Heart left ventricle (tissue), 16 donors: ENCODE data around the gene ZNF804B. TPM values are rescaled to one million over a fixed set of nuclear protein-coding genes. Genes with fewer than 3 reads are reported as not detected.

Experiments
- ATAC-seq, 4 donors: fragments of 200-7000 bp; cut with Tn5 transposase; one replicate each; pipeline ENCODE4 v1.9.1; 2020 to 2022; ENCODE audit warnings: moderate library complexity in 4 of 4, mild to moderate bottlenecking in 3 of 4, moderate number of reproducible peaks in 1 of 4
- DNase-seq, 5 donors: peaks; one replicate each; pipeline ENCODE4 v3.0.0-alpha.2; 2020
- H3K27ac ChIP-seq, 12 donors: fragments of 200-600 bp; sonication (generic) in 4 of 12; one replicate each; pipeline versions ENCODE4 v1.5.0 to v1.8.0; 2016 to 2022; ENCODE audit warnings: mild to moderate bottlenecking in 2 of 12
- H3K27me3 ChIP-seq, 9 donors: fragments of 200-600 bp; sonication (generic) in 2 of 9; one replicate each; pipeline versions ENCODE4 v1.5.1 to v1.8.0; 2016 to 2022; ENCODE audit warnings: mild to moderate bottlenecking in 3 of 9
- H3K36me3 ChIP-seq, 9 donors: fragments of 200-600 bp; sonication (generic) in 2 of 9; one replicate each; pipeline versions ENCODE4 v1.5.0 to v1.8.0; 2018 to 2022; ENCODE audit warnings: mild to moderate bottlenecking in 2 of 9
- H3K4me1 ChIP-seq, 12 donors: fragments of 200-600 bp; sonication (generic) in 4 of 12; one replicate each; pipeline versions ENCODE4 v1.5.0 to v1.8.0; 2016 to 2022; ENCODE audit warnings: mild to moderate bottlenecking in 3 of 12
- H3K4me3 ChIP-seq, 12 donors: fragments of 200-600 bp; sonication (generic) in 4 of 12; one replicate each; pipeline versions ENCODE4 v1.5.0 to v1.8.0; 2017 to 2022; ENCODE audit warnings: mild to moderate bottlenecking in 9 of 12, moderate library complexity in 4 of 12
- H3K9me3 ChIP-seq, 12 donors: fragments of 200-600 bp; sonication (generic) in 4 of 12; one replicate each; pipeline versions ENCODE4 v1.5.0 to v1.8.0; 2016 to 2022; ENCODE audit warnings: mild to moderate bottlenecking in 1 of 12
- POLR2A ChIP-seq, 2 donors: fragments of 450-650 bp; IDR thresholded peaks; one replicate each; pipeline ENCODE4 v1.6.1; 2017; ENCODE audit warnings: antibody characterized with exemption in 2 of 2, mild to moderate bottlenecking in 2 of 2, moderate library complexity in 2 of 2
- WGBS, 4 donors: extraction: QIAGEN DNeasy Blood & Tissue Kit in 2 of 4; methylation state at CpG; one replicate each; pipeline versions ENCODE4 v1.1.5 to v1.1.7; 2013 to 2018; 5-methylcytosine and 5-hydroxymethylcytosine counted together
- intact Hi-C, 10 donors: fragments of 100-400 bp; cut with DNase I; formaldehyde crosslinking; loops; one replicate each; pipeline versions ENCODE4 v1.11.1 to v1.14.2; 2022
- polyA plus RNA-seq, 2 donors: library from polyadenylated mRNA; stranded (reverse); fragments of 200-250 nt; gene quantifications; one replicate each; pipeline ENCODE4 v1.2.3, GENCODE V29; 2013
- total RNA-seq, 9 donors: library from RNA; depleted of rRNA in 2 of 9; stranded (reverse); fragments of >200 nt in 2 of 9; fragmentation: NEBNext Ultra II Directional in 3 of 9; extraction: Animal tissue kit (Norgen Biotek cat#: 25700) in 3 of 9; gene quantifications; one replicate each; pipeline versions ENCODE4 v1.1.0 to v1.2.4, GENCODE V29; 2016 to 2023
- TF ChIP-seq, protein P1 (sequence below), 12 donors: fragments of 200-600 bp; sonication (generic) in 4 of 12; IDR thresholded peaks; one replicate each; pipeline versions ENCODE4 v1.5.0 to v1.8.0; 2018 to 2022; ENCODE audit warnings: antibody characterized with exemption in 12 of 12, mild to moderate bottlenecking in 5 of 12
- donor health status: ischemic (EF 13 %, LVEDD 7.1; RV severe dilation, severe dysfunction).
- donor health status: healthy with polysubstance abuse.
- donor health status: DM: no; HTN: yes; CAD: no.
- donor health status: DM: no; HTN: no; CAD: no.
- donor health status: ischemic (EF 25% LVEDD 6.9; RV normal size, moderate dysfunction).
- donor health status: ischemic (EF 25% LVEDD 5.7; RV mildly dilated, moderate dysfunction).
- donor health status: healthy.
- donor health status: DM: yes; HTN: yes; CAD: no.
- donor health status: ischemic (EF 35%, LVEDD 5.7; RV mildly dilated, moderate dysfunction).
- donor health status: nonischemic (EF 11% LVEDD 7.7; RV severe dilation, severe dysfunction).
- donor health status: DM: yes; HTN: yes; CAD: no.
- donor health status: PGD.
- donor health status: ischemic (EF 29% LVEDD 5.4; RV normal size, mild dysfunction).
- donor health status: nonischemic (EF 23%, LVEDD 6.1; RV moderate dilation, normal function).

ZNF804B gene
- total and polyA plus RNA-seq, 11 donors: not detected

DNA sequence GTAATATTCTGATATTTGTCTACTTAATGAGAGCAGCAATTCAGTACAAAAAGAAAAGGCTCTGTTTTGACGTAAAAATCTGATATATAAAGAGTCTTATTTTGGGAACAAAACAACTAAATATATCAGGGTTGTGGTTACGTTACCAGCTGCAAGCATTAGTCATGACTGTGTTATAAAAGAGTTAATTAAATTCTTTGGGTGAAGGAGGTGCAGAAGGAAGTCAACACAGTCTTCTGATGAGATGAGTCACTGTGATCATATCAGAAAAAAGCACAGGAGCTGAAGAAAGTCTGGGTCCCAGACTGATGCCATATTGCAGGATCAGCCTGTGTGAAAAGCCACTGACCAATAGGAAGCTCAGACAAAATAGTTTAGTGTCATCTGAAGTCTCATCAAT is 270.4 kb downstream of the ZNF804B start:
- H3K4me3 ChIP-seq: no peak overlapping the region
- TF ChIP-seq, protein P1, sequence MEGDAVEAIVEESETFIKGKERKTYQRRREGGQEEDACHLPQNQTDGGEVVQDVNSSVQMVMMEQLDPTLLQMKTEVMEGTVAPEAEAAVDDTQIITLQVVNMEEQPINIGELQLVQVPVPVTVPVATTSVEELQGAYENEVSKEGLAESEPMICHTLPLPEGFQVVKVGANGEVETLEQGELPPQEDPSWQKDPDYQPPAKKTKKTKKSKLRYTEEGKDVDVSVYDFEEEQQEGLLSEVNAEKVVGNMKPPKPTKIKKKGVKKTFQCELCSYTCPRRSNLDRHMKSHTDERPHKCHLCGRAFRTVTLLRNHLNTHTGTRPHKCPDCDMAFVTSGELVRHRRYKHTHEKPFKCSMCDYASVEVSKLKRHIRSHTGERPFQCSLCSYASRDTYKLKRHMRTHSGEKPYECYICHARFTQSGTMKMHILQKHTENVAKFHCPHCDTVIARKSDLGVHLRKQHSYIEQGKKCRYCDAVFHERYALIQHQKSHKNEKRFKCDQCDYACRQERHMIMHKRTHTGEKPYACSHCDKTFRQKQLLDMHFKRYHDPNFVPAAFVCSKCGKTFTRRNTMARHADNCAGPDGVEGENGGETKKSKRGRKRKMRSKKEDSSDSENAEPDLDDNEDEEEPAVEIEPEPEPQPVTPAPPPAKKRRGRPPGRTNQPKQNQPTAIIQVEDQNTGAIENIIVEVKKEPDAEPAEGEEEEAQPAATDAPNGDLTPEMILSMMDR (IDR thresholded peaks at IDR 0.05): no peak
- no peak for TF ChIP-seq POLR2A (IDR thresholded peaks at IDR 0.05)
- H3K9me3 ChIP-seq: no peaks in the 10 kb centered on the region
- no peaks in the 10 kb centered on the region for H3K36me3 ChIP-seq
- intact Hi-C loops: no loop called here
- no peak for ATAC-seq
- no peaks in the 10 kb centered on the region for H3K27me3 ChIP-seq
- no peaks in the 10 kb centered on the region for H3K4me1 ChIP-seq
- WGBS, 4 donors: 50 to 60% (median 56%) methylated on average over 2 of the region's 2 CpGs
- H3K27ac ChIP-seq: no peak overlapping the region
- DNase-seq: no peak

DNA sequence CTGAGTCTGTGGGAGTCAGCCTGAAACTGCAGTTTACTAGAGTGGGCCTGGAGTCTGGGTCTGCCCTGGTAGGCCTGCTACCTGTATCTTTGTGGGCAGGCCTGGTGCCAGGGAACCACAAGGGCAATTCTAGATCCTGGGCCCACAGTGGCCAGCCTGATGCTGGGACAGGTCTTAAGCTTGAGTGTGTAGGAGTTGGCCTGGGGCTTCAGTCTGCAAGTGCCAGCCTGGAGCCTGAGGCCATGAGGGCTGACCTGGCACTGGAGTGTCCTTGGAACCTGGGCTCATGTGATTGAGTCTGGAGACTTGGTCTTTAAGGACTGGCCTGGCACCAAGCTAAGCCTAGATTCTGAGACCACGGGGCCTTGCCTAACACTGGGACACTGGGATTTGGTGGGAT is 281.7 kb downstream of the ZNF804B start:
- intact Hi-C loops: no loop called here
- Histone ChIP-seq H3K4me3 (no peak overlapping the region), H3K4me1 (no peaks in the 10 kb centered on the region), H3K27ac (no peak overlapping the region), H3K9me3 (peaks cover 0 to 23% (median 7%) of the 10 kb centered on the region in 12 donors), H3K36me3 (no peaks in the 10 kb centered on the region), H3K27me3 (no peaks in the 10 kb centered on the region)
- WGBS, 4 donors: 48 to 64% (median 57%) methylated on average over 1 of the region's 1 CpG
- ATAC-seq: no peak
- TF ChIP-seq, protein P1 (IDR thresholded peaks at IDR 0.05): no peak
- no peak for TF ChIP-seq POLR2A (IDR thresholded peaks at IDR 0.05)
- DNase-seq: no peak

DNA sequence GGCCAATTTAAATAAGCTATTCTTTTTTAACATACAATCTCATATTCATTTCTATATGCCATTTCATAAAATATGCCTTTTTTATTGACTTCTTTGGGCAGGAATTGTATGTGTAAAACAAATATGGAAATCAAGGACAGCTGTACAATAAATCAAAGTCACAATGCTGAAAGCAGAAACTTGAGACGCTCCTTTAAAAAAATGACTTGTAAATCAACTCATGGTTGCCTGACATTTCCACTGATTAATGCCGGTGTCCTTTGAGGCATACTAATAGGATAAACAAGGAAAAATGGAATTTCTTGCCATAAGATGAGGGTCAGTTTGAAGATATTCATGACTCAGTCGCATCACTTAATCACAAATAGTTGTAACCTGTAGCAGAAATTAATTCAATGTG is 283.4 kb downstream of the ZNF804B start:
- WGBS, 4 donors: 75 to 82% (median 79%) methylated on average over 3 of the region's 3 CpGs
- Histone ChIP-seq H3K27ac (no peak overlapping the region), H3K9me3 (peaks cover 0 to 22% (median 7%) of the 10 kb centered on the region in 12 donors), H3K27me3 (no peaks in the 10 kb centered on the region), H3K36me3 (no peaks in the 10 kb centered on the region), H3K4me3 (no peak overlapping the region), H3K4me1 (no peaks in the 10 kb centered on the region)
- DNase-seq: no peak
- ATAC-seq: no peak
- TF ChIP-seq, protein P1 (IDR thresholded peaks at IDR 0.05): no peak
- no peak for TF ChIP-seq POLR2A (IDR thresholded peaks at IDR 0.05)
- intact Hi-C loops: no loop called here

DNA sequence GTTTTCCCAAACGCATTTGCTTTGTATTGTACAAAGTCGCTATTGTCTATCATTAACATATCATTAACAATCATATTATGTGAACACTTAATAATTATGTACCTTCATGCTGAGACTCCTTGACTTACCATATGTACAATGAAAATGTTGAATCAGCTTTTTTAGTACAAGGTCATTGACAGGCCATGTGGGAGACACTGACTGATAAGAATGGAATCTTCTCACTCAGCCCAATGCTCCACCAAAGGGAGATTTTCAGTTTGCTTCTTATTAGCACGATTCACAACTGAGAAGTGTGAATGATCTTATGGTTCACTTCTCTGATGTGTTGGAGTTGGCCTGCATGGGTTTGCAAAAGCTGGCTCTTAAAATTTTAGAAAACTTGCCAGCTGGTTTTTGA is 289.5 kb downstream of the ZNF804B start:
- DNase-seq (no peak), ATAC-seq (no peak)
- Histone ChIP-seq H3K4me3 (no peak overlapping the region), H3K27ac (no peak overlapping the region), H3K36me3 (no peaks in the 10 kb centered on the region), H3K27me3 (no peaks in the 10 kb centered on the region), H3K4me1 (no peaks in the 10 kb centered on the region), H3K9me3 (peaks cover 0 to 6% (median 0%) of the 10 kb centered on the region in 12 donors)
- TF ChIP-seq, protein P1 (IDR thresholded peaks at IDR 0.05): no peak
- no peak for TF ChIP-seq POLR2A (IDR thresholded peaks at IDR 0.05)
- WGBS, 4 donors: 73 to 75% (median 74%) methylated on average over 3 of the region's 3 CpGs
- intact Hi-C loops: no loop called here
